Thoracic aorta (tissue), 2 donors: ENCODE results near the gene ADGRE1. TPM values are rescaled to one million over a fixed set of nuclear protein-coding genes. Genes with fewer than 3 reads are reported as not detected.

ENCODE experiments used
- ATAC-seq: fragments of 150-250 bp; one replicate; pipeline ENCODE4 v1.8.0; 2017; ENCODE audit warnings: low read depth; ENCODE audit not compliant: insufficient number of reproducible peaks, low FRiP score
- DNase-seq: peaks from one replicate; pipeline ENCODE4 v3.0.0-alpha.2; 2020; ENCODE audit warnings: low spot score
- H3K27ac ChIP-seq, 2 donors: fragments of 200-600 bp; sonication (generic); 1 replicate in 1 of 2; 2 replicates in 1 of 2; pipeline ENCODE4 v1.5.1; 2016; ENCODE audit warnings: mild to moderate bottlenecking in 2 of 2, moderate library complexity in 2 of 2
- H3K27me3 ChIP-seq: fragments of 200-600 bp; sonication (generic); replicated peaks from 2 replicates; pipeline ENCODE4 v1.6.0; 2016; ENCODE audit warnings: mild to moderate bottlenecking; ENCODE audit not compliant: insufficient read depth
- H3K36me3 ChIP-seq: fragments of 200-600 bp; sonication (generic); one replicate; pipeline ENCODE4 v1.5.1; 2016
- H3K4me1 ChIP-seq, 2 donors: fragments of 200-600 bp; sonication (generic); 1 replicate in 1 of 2; 2 replicates in 1 of 2; pipeline versions ENCODE4 v1.5.1 to v1.6.0; 2016; ENCODE audit warnings: low read depth in 2 of 2, mild to moderate bottlenecking in 1 of 2; ENCODE audit not compliant: control insufficient read depth in 1 of 2
- H3K4me3 ChIP-seq: fragments of 200-600 bp; sonication (generic); 2 replicates; pipeline ENCODE4 v1.5.1; 2016; ENCODE audit warnings: mild to moderate bottlenecking
- H3K9me3 ChIP-seq: fragments of 200-600 bp; sonication (generic); 2 replicates; pipeline ENCODE4 v1.5.1; 2016
- CTCF ChIP-seq: fragments of 200-600 bp; sonication (generic); IDR thresholded peaks from one replicate; pipeline ENCODE4 v1.5.1; 2019; ENCODE audit warnings: antibody characterized with exemption
- total RNA-seq, 2 donors: library from RNA; depleted of rRNA; stranded (reverse); fragments of >200 nt; gene quantifications; one replicate each; pipeline versions ENCODE4 v1.1.0 to v1.2.3, GENCODE V29; 2016

ADGRE1 gene
- total RNA-seq, 2 donors from 2014 or later: 0.41 to 0.42 TPM

GRCh38 chr19:6888967-6889366 is 1.6 kb downstream of the ADGRE1 start:
- no peak for DNase-seq
- H3K27ac ChIP-seq: no peak overlapping the region
- H3K27me3 ChIP-seq: no peaks in the 10 kb centered on the region
- no peak for TF ChIP-seq CTCF
- no peaks in the 10 kb centered on the region for H3K36me3 ChIP-seq
- H3K9me3 ChIP-seq: no peaks in the 10 kb centered on the region
- no peak overlapping the region for H3K4me3 ChIP-seq
- ATAC-seq: no peak
- H3K4me1 ChIP-seq: no peaks in the 10 kb centered on the region

GRCh38 chr19:6890401-6890913 is 3.1 kb downstream of the ADGRE1 start:
- H3K36me3 ChIP-seq: no peaks in the 10 kb centered on the region
- H3K9me3 ChIP-seq: no peaks in the 10 kb centered on the region
- H3K4me3 ChIP-seq: no peak overlapping the region
- no peak overlapping the region for H3K27ac ChIP-seq
- H3K4me1 ChIP-seq: no peaks in the 10 kb centered on the region
- DNase-seq (no peak), ATAC-seq (no peak)
- H3K27me3 ChIP-seq: no peaks in the 10 kb centered on the region
- TF ChIP-seq CTCF: no peak

- no peak overlapping the region for H3K27ac ChIP-seq
- no peaks in the 10 kb centered on the region for H3K27me3 ChIP-seq
- H3K9me3 ChIP-seq: no peaks in the 10 kb centered on the region
- no peak for ATAC-seq
- H3K4me1 ChIP-seq: no peaks in the 10 kb centered on the region
- H3K36me3 ChIP-seq: no peaks in the 10 kb centered on the region
- H3K4me3 ChIP-seq: no peak overlapping the region
- DNase-seq: no peak
- TF ChIP-seq CTCF: no peak
Measured at GRCh38 chr19:6890938-6891337, 3.6 kb downstream of the ADGRE1 start.

- TF ChIP-seq CTCF: no peak
- no peak overlapping the region for H3K27ac ChIP-seq
- H3K4me1 ChIP-seq: no peaks in the 10 kb centered on the region
- DNase-seq (no peak), ATAC-seq (no peak)
- H3K36me3 ChIP-seq: no peaks in the 10 kb centered on the region
- H3K4me3 ChIP-seq: no peak overlapping the region
- H3K27me3 ChIP-seq: no peaks in the 10 kb centered on the region
- H3K9me3 ChIP-seq: no peaks in the 10 kb centered on the region
Measured at GRCh38 chr19:6891761-6892385, 4.5 kb downstream of the ADGRE1 start.

- Histone ChIP-seq H3K9me3 (no peaks in the 10 kb centered on the region), H3K4me3 (no peak overlapping the region), H3K4me1 (no peaks in the 10 kb centered on the region), H3K27ac (no peak overlapping the region), H3K27me3 (no peaks in the 10 kb centered on the region), H3K36me3 (no peaks in the 10 kb centered on the region)
- ATAC-seq (no peak), DNase-seq (no peak)
- no peak for TF ChIP-seq CTCF
Measured at GRCh38 chr19:6894313-6894712, 6.9 kb downstream of the ADGRE1 start.
